ENCODE data around the gene ARHGAP12.

The ARHGAP12 gene, protein sequence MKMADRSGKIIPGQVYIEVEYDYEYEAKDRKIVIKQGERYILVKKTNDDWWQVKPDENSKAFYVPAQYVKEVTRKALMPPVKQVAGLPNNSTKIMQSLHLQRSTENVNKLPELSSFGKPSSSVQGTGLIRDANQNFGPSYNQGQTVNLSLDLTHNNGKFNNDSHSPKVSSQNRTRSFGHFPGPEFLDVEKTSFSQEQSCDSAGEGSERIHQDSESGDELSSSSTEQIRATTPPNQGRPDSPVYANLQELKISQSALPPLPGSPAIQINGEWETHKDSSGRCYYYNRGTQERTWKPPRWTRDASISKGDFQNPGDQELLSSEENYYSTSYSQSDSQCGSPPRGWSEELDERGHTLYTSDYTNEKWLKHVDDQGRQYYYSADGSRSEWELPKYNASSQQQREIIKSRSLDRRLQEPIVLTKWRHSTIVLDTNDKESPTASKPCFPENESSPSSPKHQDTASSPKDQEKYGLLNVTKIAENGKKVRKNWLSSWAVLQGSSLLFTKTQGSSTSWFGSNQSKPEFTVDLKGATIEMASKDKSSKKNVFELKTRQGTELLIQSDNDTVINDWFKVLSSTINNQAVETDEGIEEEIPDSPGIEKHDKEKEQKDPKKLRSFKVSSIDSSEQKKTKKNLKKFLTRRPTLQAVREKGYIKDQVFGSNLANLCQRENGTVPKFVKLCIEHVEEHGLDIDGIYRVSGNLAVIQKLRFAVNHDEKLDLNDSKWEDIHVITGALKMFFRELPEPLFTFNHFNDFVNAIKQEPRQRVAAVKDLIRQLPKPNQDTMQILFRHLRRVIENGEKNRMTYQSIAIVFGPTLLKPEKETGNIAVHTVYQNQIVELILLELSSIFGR

DNA sequence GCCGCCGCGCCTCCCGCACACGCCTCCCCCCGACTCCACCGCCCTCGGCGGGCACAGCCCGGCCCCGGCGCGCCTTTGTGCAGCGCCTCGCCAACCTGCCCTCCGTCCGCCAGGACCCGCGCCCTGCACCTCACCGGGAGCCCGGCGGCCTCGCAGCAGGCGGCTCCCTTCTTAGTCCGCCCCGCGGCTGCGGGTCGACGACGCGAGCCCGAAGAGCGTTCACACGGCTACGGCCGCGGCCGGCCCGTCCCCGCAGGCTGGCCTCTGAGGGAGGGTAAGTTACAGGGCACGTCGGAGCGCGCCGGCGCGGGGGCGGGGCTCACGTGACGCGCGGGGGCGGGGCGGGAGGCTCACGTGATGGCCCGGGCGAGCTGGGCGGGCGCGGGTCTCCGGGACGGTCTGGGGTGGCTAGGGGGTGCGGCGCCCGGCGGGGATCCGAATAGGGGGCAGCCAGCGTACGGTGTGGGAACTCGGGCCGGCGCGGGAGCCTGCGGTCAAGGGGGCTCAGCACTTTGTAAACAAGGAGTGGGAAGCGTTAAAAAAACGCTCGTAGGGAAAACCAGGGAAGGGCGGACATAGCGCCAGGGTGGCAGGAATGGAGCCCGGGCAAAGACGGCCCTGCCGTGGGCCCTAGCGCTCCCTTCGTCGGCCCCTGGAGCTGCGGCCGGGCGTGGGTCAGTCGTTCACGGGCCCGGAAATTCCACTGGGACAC, at the start of gene ARHGAP12:
TSS of gene ARHGAP12 (minus strand) at position 283 of the 712 bp plus-strand sequence. CDS start 19,976 bp downstream, outside the sequence.
- peak; percentile 80 to 90 for DNase-seq (ENCODE audit: low read depth in 2 of 2)
- TF ChIP-seq, protein P1, sequence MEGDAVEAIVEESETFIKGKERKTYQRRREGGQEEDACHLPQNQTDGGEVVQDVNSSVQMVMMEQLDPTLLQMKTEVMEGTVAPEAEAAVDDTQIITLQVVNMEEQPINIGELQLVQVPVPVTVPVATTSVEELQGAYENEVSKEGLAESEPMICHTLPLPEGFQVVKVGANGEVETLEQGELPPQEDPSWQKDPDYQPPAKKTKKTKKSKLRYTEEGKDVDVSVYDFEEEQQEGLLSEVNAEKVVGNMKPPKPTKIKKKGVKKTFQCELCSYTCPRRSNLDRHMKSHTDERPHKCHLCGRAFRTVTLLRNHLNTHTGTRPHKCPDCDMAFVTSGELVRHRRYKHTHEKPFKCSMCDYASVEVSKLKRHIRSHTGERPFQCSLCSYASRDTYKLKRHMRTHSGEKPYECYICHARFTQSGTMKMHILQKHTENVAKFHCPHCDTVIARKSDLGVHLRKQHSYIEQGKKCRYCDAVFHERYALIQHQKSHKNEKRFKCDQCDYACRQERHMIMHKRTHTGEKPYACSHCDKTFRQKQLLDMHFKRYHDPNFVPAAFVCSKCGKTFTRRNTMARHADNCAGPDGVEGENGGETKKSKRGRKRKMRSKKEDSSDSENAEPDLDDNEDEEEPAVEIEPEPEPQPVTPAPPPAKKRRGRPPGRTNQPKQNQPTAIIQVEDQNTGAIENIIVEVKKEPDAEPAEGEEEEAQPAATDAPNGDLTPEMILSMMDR (IDR thresholded peaks at IDR 0.05; ENCODE audit: low read depth, low read length), result no peak
- H3K4me3 ChIP-seq (replicated peaks in 1 of 2; ENCODE audit: low read depth in 2 of 2, low read length in 2 of 2), result peak within 1 kb of the TSS; percentile 79 to 83

DNA sequence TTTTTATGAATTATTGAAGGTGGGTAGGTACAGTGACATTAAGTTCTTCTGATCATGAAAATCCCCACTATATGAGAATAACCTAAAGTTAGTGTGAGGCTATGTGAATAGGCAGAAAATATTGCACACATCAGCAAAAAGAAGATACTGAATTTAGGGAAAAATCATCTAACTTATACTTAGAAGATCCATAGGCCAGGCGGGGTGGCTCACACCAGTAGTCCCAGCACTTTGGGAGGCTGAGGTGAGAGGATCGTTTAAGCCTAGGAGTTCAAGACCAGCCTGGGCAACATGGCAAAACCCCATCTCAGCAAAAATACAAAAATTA, 49.5 kb upstream of the ARHGAP12 start:
- TF ChIP-seq, protein P1 (IDR thresholded peaks at IDR 0.05; ENCODE audit: low read depth, low read length), result no peak
- DNase-seq (ENCODE audit: low read depth in 2 of 2), result no peak
- no peak overlapping the region for H3K4me3 ChIP-seq (replicated peaks in 1 of 2; ENCODE audit: low read depth in 2 of 2, low read length in 2 of 2)

DNA sequence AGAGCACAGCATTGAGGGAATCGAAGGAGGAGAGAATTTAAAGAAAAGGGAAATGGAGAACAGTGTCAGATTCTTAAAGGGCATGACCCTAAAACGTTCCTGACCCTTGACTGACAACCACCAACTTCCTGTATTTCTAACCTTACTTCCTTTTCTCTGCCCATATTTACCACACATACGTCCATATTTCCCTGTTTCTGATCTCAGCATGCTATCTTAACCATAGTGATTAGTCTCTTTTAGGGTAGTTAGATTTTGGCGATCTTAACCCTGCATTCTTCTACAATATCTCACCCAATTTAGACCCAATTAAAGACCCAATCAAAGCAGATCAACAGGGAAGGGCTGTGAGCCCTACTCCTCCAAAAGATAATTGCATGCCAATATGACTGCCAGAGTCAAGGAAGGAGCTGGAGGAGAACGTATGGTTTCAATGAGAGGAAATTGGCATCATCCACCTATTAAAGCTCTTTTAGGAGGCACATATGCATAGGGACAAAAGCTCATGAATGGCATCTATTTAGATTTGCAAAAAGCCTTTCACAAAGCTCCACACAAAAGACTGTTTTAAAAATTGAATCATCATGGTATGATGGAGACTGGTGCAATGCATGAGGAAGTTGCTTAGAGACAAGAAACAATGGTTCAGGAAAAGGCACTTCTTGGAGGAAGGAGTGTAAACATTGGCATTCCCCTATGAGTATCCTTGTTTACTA, 49.0 kb upstream of the ARHGAP12 start:
- TF ChIP-seq, protein P1 (IDR thresholded peaks at IDR 0.05; ENCODE audit: low read depth, low read length), result no peak
- DNase-seq (ENCODE audit: low read depth in 2 of 2), result peak; percentile 65 to 87
- no peak overlapping the region for H3K4me3 ChIP-seq (replicated peaks in 1 of 2; ENCODE audit: low read depth in 2 of 2, low read length in 2 of 2)

DNA sequence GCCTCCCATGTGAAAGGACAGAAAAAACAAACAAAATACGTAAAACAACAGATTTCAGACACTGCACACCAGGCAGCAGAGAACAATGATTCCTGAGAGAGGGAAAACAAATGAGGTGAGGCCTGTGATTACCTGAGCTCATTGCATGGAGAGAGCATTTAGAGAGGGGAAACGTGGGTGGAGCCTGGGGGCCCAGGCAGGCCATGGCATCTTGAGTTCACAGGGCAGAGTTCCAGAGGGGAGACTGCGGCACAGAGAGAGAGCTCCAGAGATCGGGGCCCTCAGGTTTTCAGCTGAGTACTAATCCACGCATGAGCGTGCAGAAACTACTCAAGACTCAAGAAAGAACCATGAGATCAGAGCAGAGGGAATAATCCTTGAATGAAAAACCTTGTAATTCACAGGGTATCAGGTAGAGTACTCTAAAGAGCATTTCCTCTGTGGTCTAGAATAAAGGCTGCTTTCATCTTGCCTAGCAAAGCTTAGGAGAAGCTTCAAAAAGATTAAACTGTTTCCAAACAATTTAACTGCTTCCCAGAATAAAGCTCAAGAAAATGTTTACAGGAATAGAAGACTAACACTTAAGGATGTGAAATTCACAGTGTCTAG, 46.6 kb upstream of the ARHGAP12 start:
- no peak overlapping the region for H3K4me3 ChIP-seq (replicated peaks in 1 of 2; ENCODE audit: low read depth in 2 of 2, low read length in 2 of 2)
- TF ChIP-seq, protein P1 (IDR thresholded peaks at IDR 0.05; ENCODE audit: low read depth, low read length), result no peak
- no peak for DNase-seq (ENCODE audit: low read depth in 2 of 2)

DNA sequence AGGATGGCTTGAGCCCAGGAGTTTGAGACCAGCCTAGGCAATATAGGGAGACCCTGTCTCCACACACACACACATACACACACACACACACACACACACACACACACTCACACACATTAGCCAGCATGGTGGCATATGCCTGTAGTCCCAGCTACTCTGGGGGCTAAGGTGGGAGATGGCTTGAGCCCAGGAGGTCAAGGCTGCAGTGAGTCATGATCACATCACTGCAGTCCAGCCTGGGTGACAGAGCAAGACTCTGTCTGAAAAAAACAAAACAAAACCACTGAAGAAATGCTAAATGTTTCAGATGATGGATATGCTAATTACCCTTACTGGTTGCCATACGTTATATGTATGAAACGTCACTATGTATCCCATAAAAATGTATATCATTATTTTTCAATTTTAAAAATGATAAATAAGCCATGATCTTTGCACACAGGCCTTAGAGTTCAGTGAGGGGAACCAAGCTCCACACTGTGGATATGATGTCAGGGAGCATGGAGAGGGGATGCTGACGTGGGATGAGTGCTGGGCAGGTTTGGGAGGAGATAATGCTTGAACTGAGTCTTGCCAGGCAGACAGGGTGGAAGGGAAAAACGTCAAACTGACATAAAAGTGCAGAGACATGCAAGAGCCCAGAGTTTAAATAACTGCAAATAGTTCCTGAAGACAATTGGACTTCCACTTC, 45.9 kb upstream of the ARHGAP12 start:
- peak in 1 of 2 donors; percentile 47 for DNase-seq (ENCODE audit: low read depth in 2 of 2)
- TF ChIP-seq, protein P1 (IDR thresholded peaks at IDR 0.05; ENCODE audit: low read depth, low read length), result no peak

More for the DNA sequence above, 45.9 kb upstream of the ARHGAP12 start:
- no peak overlapping the region for H3K4me3 ChIP-seq (replicated peaks in 1 of 2; ENCODE audit: low read depth in 2 of 2, low read length in 2 of 2)

Measured in cardiac fibroblast (primary cell).